NCI-H1694 treated with DMSO at 0.1 percent for 48 hours (cell line): Measurements from ENCODE around the gene COBL.

Experiments used
- DNase-seq: peaks from one replicate; lab custom pipeline; 2025; lab: John Stamatoyannopoulos, UW

Gene COBL

DNA sequence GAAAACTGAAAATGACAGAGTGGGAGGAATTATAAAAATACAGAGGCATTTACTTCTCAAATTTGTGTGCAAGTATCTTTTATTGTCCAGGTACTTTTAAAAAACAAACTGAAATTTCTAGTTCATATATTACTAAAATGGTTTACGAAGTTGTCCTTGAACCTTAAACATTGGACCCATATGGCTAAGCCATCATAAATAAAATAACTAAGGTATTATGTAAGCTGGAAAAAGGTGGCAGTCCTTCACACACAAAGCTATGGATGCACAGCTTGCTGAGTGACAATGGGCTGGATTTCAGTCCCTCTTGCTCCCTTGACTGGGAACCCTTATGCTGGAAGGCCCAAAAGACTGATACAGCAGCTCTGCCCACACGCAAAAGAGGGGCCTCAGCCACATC, 66.1 kb downstream of the COBL start:
- DNase-seq, result no peak

DNA sequence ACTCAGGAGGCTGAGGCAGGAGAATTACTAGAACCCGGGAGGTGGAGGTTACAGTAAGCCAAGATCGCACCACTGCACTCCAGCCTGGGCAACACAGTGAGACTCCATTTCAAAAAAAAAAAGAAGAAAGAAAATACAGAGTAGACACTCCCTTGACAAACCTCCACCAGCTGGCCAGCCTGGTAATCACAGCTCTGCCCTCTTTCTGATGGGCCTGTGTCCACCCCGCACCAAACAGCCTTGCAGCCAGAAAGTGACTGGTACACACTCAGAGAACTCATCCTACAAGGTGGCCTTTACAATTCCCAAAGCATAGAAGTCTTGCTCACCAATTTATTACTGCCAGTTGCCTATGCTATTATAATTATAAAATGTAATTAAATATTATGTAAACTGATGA, 66.6 kb downstream of the COBL start:
- no peak for DNase-seq

DNA sequence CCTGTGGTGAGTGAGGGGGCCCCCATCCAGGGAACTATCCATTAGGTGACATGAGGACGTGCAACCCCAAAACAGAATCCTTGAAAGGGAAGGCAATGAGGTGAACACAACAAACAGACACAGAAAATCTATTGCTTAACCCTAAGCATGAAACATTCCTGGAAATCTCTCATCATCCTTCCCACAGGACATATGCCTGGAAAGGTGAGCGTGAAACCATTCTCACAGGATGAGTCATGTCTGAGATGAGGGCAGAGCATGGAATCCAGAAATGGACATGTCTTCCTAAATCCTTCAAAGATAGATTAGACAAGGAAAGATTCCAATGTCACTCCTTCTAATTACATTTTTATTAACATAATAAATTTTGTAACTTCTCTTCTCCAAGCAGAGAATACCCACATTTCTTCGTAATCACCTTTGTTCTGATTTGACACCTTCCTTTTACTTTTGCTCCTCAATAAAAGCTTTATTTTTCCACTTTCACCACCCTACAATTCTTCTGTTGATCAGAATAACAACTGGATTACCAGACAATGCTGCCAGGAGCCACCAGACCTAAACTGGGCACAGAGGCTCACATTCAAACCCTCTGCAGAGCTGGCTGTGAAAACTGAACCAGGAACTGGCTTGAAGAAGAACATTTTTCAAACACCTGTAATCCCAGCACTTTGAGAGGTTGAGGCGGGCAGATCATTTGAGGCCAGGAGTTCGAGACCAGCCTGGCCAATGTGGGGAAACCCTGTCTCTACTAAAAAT, 67.2 kb downstream of the COBL start:
- no peak for DNase-seq

DNA sequence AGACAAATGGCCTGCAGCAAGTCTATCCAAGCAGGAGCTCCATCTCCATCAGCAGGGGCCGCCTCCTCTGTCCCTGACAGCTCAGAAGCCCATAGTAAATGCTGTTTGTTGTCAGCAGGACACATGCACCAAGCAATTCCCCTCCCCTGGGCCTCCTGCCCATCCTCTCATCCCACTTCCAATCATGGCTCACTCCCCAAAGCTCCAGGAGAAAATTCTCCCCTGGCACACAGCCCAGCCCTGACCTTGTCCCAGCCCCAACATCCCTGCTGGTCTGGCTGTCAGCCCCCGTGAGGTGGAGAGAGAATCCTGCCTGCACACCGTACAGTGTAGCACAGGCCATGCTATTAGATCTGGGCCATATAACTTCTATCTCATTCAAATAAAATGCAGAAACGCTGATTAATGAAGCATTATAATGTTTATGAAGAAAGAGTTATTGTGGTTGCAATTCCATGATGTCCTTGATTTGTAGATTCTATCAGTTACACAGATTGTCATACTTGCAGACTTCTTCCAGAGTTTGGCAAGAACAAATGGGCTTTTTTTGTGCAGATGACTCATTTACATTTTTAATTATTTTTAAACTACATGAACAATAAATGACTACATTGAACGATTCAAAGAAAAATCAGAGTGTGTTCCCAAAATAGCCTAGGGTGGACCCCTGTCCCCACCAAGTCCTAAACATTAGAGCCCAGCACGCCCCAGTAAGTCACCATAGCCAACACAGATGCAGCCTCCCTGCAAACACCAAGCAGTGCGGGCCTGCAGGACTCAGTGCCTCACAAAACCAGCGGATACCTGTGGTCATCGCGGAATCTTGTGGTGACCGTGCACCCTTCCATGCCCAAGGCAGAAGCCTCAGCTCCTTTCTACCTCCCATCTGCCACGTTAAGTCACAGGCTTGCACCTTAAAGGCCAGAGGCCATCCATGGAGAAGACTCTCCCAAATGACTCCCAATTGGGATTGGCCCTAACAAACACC, 70.1 kb downstream of the COBL start:
- no peak for DNase-seq

DNA sequence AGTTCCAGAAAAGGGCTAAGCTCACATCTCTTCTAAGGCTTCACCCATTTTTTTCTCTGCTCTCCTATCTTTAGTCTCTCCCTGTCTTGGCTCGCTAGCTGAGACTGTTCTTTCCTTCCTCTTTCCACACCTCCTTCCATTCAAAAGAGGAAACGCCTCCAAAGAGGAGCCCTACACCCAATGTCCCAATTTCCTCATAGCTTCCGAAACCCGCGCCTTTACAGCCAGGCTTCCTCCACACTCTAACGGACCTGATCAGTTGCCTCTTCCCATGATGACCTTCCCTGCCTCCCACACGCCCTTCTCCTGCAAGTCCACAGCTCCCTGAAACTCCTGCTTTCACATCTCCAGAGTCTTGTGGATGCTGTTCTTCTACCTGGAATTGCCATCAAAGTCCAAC, 71.7 kb downstream of the COBL start:
- DNase-seq, result no peak

DNA sequence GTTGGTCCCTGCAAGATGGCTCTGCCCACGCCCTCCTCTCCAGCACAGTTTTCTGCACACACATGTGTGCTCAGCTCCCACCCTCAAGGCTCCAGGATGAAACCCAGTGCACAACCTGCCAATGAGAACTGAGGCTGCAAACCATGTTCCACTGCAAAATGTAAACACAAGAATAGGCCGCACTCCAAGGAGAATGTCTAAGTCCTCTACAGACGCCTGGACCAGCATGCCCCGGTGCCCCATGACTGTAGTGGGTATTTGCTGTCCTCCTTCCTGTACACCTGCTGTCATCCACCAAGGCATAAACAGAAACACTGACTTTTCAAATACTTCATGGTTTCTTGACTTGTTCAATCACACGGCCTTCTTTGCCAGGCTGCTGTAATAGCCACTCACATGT, 72.6 kb downstream of the COBL start:
- no peak for DNase-seq

DNA sequence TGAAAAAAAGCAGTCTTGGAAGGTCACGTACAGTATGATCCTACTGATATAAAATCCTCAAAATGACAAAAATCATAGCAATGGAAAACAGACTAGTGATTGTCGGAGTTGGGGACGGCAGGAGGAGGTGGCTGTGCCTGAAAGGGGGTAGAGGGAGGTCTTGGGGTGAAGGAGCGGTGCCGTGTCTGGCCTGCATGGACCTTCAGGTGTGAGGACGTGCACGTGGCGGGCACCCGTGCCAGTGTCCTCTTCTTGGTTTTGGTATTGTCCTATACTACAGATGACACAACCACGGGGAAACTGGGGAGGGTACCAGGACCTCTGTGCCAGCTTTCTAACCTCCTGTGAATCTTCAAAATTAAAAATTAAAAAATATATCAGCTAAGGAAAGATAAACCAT, 73.0 kb downstream of the COBL start:
- DNase-seq, result no peak

DNA sequence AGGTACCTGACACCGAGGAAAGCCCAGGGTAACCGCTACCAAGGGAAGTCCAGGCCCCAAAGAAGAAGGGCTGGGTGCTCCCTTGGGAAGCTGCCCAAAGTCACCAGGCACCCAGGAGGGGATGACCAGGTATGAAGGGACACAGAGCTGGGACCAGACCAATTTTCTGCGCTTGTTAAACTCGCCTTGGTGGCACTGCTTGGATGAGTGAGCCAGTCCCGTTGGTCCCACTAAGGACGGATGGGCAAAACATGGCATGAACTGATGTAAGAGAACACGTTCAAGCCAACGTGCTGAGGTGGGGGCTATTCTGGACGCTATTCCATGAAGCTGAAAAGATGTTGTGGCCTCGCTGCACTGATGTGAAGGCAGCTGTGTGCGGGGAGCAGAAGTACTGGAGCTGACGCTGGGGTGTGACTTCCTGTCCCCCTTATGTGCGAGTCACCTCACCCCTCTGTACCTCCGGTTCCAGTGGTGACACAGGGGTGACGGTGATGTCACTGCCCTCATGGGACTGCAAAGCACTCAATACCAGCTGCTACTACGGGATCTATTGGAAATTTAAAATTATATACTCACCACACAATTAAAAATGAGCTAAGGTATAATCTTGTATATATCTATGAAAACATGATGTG, 73.6 kb downstream of the COBL start:
- no peak for DNase-seq

DNA sequence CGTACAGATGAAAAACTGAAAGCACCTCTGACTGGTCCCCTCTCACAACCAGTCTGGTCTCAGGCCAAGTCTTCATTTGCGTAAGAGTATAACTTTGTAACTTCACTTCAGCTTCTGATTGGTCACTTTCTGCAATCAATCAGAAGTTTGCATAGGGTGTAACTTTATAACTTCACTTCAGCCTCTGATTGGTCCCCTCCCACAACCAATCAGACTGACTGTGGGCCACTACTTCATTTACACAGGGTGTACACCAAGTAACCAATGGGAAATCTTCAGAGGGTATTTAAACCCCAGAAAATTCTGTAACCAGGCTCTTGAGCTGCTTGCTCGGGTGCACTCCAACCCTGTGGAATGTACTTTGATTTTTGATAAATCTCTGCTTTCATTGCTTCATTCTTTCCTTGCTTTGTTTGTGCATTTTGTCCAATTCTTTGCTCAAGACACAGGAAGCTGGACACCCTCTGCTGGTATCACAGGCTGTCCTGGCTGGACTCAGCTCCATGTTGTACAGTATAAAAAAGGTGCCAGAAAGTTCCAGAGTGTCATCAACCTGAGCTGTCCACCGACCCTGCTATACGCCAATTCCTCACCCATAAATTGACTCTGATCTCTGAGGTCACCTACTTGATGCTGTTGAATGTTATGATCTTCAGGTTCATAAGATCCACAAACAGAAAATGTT, 74.5 kb downstream of the COBL start:
- DNase-seq, result no peak

DNA sequence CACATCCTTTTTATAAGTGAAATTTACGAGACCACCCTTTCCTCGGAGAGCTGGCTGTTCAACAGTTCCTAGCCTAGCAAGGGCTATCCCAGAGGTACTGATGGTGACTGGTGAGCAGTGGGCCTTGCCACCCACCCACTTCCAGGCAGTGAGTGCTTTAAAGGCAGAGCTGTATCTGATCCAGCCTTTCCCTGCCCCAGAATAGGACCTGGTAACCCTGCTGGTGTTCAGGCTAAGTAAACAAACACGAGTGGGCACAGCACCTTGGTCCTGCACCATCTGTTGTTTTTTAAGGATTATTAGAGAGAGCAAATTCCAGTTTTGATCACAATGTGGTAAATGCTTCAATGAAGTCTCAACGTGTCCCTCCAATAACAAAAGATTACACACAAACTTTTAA, 75.7 kb downstream of the COBL start:
- DNase-seq, result no peak

DNA sequence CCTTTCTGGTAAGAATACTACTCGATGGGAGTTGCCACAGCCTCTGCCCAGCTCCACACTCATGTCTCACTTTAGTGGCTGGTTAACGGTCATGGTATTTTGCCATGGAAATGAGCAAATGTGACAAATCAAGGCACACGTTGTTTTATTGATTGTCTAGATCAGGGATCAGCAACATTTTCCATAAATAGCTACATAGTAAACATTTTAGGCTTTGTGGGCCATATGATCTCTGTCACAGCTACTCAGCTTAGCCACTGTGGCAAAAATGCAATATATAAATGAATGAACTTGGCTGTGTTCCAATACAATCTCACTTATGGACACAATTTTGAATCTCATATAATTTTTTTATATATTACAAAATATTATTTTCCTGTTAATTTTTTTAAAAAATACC, 76.9 kb downstream of the COBL start:
- no peak for DNase-seq

DNA sequence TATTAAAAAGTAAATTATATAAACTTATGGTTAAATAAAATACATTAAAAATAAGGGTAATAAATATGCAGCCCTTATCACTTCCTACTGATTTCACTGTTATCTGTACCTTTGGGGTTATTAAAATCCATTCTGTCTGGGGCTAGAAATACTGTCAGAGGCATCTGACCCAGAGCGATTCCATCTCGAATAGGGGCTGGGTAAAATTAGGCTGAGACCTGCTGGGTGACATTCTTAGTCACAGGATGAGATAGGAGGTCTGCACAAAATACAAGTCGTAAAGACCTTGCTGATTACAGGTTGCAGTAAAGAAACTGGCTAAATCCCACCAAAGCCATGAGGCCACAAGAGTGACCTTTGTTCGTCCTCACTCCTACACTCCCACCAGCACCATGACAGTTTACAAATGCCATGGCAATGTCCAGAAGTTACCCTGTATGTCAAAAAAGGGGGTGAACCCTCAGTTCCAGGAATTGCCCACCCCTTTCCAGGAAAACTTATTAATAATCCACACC, 77.6 kb downstream of the COBL start:
- no peak for DNase-seq

DNA sequence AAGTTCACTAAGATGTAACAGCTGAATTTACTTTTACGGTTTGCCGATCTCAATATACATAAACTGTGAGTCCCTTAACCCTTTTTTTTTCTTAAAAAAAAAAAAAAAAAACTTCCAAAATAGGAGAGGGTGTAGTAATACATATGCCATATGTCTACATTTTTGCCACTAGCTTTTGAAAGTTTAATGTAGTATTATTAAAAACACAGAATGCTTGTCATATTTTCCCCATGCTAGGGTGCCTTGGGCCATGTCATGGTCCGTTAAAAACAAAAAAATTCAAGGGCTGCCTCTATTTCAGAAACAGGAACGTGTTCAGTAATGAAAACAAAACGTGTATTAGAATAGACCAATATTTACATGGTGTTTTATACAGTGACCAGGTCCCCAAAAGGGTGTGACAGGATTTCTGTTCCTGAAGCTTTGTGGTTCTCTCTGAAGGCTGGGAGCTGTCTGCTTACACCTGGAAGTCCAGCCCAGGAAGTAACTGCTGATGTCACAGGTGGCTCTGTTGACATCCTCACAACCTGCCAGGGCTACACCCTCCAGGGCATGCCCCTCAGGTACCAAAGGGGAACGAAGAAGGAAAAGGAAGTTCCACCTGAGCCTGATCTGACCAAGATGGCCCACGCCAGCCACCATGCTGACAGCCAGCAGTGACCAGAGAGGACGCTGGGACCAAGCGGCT, 79.0 kb downstream of the COBL start:
- DNase-seq, result no peak

DNA sequence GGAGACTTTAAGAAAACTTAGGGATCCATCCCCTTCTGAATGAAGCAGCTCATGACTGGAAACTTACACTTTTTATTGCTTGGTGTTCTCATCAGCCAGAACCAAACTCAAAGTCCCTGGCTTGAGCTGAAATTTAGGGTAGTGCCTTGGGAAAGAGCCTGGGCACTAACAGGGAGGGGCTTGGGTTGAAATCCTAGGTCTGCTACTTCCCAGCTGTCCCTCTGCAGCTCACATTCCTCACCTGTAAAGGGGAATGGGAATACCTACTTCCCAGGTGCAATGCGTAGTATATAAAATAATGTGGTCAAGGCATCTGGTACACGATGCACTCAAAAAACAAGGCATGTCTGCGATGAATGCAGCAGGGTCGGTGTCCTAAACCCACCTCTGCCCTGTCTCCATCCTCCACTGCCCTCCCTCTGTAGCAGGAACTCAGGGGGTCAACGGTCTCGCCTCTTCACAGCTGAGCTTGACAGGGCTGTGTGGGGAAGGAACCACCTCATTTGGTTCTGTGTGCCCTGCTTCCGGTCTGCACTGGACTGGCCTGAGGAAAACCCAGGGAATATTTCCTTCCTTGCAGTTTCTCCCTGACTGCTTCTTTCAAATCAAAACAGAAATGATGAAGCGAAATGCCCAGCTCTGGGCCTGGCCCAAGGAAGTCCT, 80.0 kb downstream of the COBL start:
- no peak for DNase-seq

DNA sequence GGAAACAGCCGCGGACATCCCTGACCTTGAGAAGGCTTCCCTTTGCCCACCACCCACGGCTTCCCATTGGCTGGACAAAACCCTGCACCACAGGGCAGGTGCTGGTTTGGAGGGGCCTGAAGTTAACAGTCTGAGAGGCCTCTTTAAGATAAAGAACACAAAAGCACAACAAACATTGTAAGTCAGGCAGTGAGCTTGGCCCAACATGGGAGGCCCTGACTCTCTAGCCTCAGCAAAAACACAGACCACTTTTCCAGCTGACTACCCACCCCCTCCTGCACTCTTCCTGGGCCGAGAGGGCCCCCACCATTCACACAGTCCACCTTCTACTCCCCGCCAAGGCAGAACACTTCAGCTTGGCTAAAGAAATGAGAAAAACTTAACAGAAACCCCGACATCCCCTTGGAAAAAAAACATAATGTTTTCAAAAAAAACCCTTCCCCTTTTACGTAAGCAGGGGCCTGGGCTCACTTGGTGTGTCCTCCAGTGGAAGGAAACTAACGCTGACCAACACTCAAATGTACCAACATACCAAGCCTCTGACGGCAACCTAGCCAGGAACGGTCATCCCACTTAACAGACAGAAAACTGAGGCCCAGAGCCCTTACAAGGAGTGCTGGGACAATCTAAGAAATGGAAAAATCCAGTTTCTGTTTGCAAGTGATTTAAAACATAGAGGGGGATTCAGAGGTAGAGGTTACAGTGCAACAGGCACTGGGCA, 80.9 kb downstream of the COBL start:
- DNase-seq, result no peak

DNA sequence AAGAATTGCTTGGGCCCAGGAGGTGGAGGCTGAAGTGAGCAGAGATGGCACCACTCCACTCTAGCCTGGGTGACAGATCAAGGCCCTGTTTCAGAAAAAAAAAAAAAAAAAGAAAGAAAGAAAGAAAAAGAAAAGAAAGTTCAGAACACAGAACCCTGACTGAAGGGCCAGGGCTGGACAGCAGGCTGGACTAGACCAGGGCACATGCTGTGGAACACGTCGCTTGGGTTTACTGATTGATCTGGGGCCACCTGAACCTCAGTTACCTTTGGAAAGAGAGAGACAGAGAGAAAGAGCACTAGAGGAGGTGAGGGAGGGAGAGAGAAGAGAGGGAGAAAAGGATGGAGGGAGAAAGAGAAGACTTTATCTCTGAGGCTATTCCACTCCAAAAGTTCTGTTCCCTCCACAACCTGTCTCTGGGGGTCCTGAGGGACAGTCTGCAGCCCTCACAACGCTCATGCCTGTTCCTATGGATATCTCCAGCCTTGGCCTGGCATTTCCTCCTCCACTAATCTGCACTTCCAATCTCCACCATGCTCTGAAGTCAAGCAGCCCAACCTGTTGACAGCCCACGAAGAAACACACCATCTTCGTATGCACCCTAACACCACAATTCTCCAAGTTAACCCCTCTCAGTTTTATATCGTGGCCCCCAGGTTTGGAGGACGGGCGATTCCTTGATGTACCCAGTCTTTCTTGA, 81.8 kb downstream of the COBL start:
- DNase-seq, result no peak

DNA sequence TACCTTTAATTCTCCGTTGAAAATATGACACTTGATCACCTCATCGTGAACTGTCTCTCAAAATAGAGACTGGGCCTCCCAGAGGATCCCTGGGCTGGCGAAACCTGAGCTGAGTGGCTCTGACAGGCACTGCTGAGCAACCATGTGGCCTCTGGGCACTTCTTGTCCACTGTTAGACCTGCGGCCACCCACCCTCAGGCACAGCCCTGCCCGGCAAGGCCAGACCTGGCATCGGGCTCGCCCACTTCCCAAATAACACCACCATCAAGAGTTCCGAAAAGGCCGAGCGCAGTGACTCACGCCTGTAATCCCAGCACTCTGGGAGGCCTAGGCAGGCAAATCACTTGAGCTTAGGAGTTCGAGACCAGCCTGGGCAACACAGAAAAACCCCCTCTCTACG, 82.5 kb downstream of the COBL start:
- no peak for DNase-seq

DNA sequence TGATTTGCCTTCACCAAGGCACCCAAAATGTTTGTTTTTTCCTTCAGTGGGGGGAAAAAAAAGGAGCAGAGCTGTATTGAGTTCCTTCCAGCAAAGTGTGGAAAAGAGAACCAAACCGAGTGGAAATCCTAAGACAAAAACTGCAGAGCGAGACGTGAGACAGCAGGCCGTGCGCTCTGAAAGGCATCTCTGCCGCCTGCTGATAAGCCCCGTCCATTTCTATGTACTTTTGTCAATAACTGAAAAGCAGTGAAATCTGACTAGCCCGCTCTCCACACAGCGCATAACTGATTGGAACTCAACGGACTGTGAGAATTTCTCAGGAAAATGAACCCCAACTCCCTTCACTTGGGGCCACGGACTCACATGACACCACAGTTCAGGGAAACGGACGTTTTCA, 83.2 kb downstream of the COBL start:
- DNase-seq, result no peak

DNA sequence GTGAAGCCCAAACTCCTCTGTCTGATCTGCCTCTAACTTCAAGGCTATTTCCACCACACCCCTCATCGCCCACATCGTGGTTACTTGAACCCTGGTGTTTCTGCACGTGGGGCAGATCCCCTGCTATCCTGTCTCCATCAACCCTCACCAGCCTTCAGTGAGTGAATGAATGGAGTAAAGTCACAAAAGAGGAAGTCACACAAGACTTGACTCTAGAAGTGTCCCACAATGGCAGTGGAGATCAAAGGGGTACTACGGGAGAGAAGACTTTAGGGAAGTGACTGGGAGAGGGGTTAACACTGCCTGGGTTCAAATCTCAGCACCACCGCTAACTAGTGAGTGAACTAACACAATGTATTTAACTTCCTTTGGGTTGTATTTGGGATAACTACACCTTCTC, 85.9 kb downstream of the COBL start:
- DNase-seq, result no peak

DNA sequence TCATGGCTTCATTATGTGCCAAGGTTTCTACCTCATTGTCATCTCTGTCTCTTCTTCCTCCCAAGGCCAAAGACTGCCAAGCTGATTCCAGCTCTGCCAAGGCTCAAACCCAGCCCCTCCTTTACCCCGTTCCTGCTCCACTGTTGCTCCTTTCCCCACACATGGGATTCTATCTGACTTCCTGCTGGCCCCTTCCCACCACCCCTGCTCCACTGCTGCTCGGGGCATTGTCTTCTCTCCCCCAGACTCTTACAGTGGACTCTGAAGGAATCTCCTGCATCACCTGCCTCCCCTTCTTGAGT, 86.3 kb downstream of the COBL start:
- DNase-seq, result no peak
